Measurements from ENCODE around the gene ALDH3A2.
"Not testable (repeated sequence)": the region's sequence is repeated elsewhere in the genome, so short reads cannot be mapped to it uniquely, and the experiment has no call there.

The ALDH3A2 gene

DNA sequence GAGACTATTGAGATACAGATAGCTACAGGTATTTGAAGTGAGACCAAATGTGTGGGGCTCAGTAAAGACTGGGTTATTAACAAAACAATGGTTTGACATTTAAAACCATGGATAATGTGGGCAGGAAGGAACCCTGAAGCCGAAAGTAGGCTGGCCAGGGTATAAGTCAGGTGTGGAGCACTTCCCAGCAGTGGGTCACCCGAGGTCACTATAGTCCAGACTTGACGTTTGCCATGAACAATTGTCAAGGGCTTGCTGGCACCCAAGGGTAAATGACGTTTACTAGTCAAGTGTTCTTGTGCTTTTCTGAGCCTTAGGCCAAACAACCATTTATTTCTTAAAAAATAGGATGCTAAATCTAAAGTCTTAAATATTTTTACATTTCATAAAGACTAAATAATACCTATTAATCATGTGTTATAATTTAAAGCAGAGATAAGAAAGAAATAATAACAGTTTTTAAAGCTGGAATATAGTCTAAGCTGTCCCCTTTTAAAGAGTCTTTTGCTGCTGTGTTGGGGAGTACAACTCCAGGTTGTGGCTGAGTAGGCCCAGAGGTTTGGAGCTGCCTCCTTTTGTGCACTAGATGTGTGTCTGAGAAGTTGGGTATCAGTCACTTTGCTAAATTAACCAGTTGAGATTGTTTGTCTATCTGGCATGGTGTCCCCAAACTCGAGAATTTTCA is 15.7 kb downstream of the ALDH3A2 start:
- no peak overlapping the region for H3K4me3 ChIP-seq (ENCODE audit: low read depth, low read length)
- H3K36me3 ChIP-seq (ENCODE audit: control insufficient read depth, insufficient read depth, low read length) = peaks cover 89% of the 10 kb centered on the region
- no peak overlapping the region for H3K9ac ChIP-seq (ENCODE audit: low read length)
- H3K27me3 ChIP-seq (ENCODE audit: control insufficient read depth, insufficient read depth, low read length) = no peaks in the 10 kb centered on the region
- no peak overlapping the region for H3K27ac ChIP-seq (ENCODE audit: low read depth, low read length)
- peaks cover 2% of the 10 kb centered on the region; the same call in 1 of the 2 replicates for H3K9me3 ChIP-seq (ENCODE audit: control insufficient read depth, insufficient read depth, low read depth, low read length)
- peaks cover 6% of the 10 kb centered on the region; the same call in 1 of the 2 replicates for H3K4me1 ChIP-seq (ENCODE audit: control insufficient read depth, insufficient read depth, low read length)

DNA sequence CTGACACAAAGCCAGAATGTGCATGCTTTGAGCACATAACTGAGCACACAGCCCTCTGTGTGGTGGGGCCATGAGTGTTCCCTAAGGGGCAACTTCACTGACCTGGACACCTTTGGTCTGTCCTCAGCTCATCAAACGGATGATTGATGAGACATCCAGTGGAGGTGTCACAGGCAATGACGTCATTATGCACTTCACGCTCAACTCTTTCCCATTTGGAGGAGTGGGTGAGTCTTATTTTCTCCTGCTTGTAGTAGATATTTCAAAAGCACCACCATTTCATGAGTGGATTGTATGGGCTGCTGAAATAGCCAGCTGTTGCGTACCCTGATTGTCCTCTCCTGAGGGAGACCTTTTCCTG is 16.2 kb downstream of the ALDH3A2 start:
- Histone ChIP-seq H3K9ac (ENCODE audit: low read length) (no peak overlapping the region), H3K9me3 (ENCODE audit: control insufficient read depth, insufficient read depth, low read depth, low read length) (peaks cover 2% of the 10 kb centered on the region; the same call in 1 of the 2 replicates), H3K27ac (ENCODE audit: low read depth, low read length) (no peak overlapping the region), H3K27me3 (ENCODE audit: control insufficient read depth, insufficient read depth, low read length) (no peaks in the 10 kb centered on the region), H3K4me1 (ENCODE audit: control insufficient read depth, insufficient read depth, low read length) (peaks cover 6% of the 10 kb centered on the region; the same call in 1 of the 2 replicates), H3K36me3 (ENCODE audit: control insufficient read depth, insufficient read depth, low read length) (peaks cover 89% of the 10 kb centered on the region), H3K4me3 (ENCODE audit: low read depth, low read length) (no peak overlapping the region)

DNA sequence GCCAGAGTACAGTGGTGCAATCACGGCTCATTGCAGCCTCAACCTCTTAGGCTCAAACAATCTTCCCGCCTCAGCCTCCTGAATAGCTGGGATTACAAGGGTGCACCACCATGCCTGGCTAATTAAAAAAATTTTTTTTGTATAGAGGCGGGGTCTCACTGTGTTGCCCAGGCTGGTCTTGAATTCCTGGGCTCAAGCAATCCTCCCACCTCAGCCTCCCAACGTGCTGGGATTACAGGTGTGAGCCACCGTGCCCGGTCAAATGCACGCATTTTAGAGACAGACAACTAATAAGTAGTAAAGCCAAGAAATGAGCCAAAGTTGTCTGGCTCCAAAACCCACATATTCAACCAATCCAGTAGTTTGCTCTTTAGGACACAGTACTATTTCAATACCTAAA is 21.1 kb downstream of the ALDH3A2 start:
- Histone ChIP-seq H3K9me3 (ENCODE audit: control insufficient read depth, insufficient read depth, low read depth, low read length) (peaks cover 30% of the 10 kb centered on the region), H3K36me3 (ENCODE audit: control insufficient read depth, insufficient read depth, low read length) (peaks cover 88% of the 10 kb centered on the region)
- not testable (repeated sequence) for H3K27ac ChIP-seq (ENCODE audit: low read depth, low read length); H3K4me1 ChIP-seq (ENCODE audit: control insufficient read depth, insufficient read depth, low read length); H3K9ac ChIP-seq (ENCODE audit: low read length); H3K27me3 ChIP-seq (ENCODE audit: control insufficient read depth, insufficient read depth, low read length); H3K4me3 ChIP-seq (ENCODE audit: low read depth, low read length)

DNA sequence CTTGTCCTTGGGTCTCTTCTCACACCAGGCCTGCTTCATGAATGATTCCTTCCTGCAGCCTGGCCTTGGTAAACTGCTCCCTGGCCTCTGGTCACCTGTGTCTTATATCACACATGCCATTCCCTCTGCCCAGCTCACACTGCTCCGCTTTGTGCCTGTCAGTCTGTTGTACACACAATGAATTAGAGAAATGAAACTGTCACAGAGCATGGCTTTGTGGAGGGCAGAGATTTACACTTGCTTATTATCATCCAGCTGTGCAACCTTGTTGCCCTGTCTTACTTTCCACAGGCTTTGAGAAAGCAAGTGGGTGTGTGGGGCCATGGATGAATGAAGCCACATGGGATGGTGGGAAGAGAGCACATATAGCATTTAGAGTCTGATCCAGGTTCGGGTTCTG is 22.4 kb downstream of the ALDH3A2 start:
- H3K36me3 ChIP-seq (ENCODE audit: control insufficient read depth, insufficient read depth, low read length) = peaks cover 88% of the 10 kb centered on the region
- H3K4me3 ChIP-seq (ENCODE audit: low read depth, low read length) = no peak overlapping the region
- H3K27ac ChIP-seq (ENCODE audit: low read depth, low read length) = no peak overlapping the region
- no peak overlapping the region for H3K9ac ChIP-seq (ENCODE audit: low read length)
- H3K27me3 ChIP-seq (ENCODE audit: control insufficient read depth, insufficient read depth, low read length) = no peaks in the 10 kb centered on the region
- H3K9me3 ChIP-seq (ENCODE audit: control insufficient read depth, insufficient read depth, low read depth, low read length) = peaks cover 42% of the 10 kb centered on the region
- H3K4me1 ChIP-seq (ENCODE audit: control insufficient read depth, insufficient read depth, low read length) = no peaks in the 10 kb centered on the region

DNA sequence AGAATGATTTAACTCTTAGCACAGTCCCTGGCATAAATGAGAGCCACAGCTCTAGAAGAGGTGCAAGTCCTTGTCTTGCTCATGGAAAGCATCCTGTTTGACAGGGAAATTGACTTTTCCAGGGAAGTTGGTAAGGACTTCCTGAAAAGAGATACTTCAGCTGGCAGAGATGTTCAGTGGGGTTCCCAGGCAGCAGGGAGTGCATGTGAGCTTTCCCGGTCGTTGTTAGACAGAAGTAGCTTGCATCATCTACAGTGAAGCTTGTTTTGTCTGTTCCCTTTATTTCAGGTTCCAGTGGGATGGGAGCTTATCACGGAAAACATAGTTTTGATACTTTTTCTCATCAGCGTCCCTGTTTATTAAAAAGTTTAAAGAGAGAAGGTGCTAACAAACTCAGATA is 22.9 kb downstream of the ALDH3A2 start:
- no peaks in the 10 kb centered on the region for H3K27me3 ChIP-seq (ENCODE audit: control insufficient read depth, insufficient read depth, low read length)
- peaks cover 88% of the 10 kb centered on the region for H3K36me3 ChIP-seq (ENCODE audit: control insufficient read depth, insufficient read depth, low read length)
- H3K4me3 ChIP-seq (ENCODE audit: low read depth, low read length) = no peak overlapping the region
- no peak overlapping the region for H3K27ac ChIP-seq (ENCODE audit: low read depth, low read length)
- peaks cover 47% of the 10 kb centered on the region for H3K9me3 ChIP-seq (ENCODE audit: control insufficient read depth, insufficient read depth, low read depth, low read length)
- no peak overlapping the region for H3K9ac ChIP-seq (ENCODE audit: low read length)
- H3K4me1 ChIP-seq (ENCODE audit: control insufficient read depth, insufficient read depth, low read length) = no peaks in the 10 kb centered on the region

DNA sequence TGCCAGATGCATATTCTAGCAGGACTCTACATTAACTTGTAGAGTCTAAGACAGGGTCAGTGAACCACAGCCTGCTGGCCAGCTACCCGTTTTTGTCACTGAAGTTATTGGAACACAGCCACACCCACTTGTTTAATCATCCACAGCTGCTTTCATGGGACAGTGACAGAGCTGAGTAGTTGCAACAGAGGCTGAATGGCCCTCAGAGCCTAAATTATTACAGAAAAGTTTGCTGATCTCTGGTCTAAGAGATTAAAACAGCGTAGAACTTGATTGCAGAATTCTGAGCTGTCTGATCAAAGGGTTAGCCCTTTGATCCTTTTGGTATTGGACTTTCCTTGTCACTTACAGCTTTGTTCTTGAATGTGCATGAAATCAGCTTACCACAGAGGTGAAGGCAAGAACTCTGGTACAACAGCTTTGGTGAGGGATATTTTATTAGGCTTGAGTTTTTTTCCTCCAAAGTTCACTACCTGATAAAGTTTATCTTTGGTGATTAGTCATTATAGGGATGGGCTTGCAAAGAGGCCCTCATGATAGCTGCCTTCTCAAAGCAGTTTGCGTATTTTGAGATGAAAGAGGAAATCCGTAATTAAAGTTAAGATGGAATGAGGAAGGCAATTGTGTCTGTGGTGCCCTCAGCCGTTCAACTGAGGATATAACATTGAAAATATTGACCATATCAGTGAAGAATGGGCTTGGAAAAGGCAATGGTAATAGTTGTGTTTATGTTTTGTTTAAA is 23.6 kb downstream of the ALDH3A2 start:
- Histone ChIP-seq H3K36me3 (ENCODE audit: control insufficient read depth, insufficient read depth, low read length) (peaks cover 91% of the 10 kb centered on the region), H3K9ac (ENCODE audit: low read length) (no peak overlapping the region), H3K27me3 (ENCODE audit: control insufficient read depth, insufficient read depth, low read length) (no peaks in the 10 kb centered on the region), H3K4me1 (ENCODE audit: control insufficient read depth, insufficient read depth, low read length) (no peaks in the 10 kb centered on the region), H3K4me3 (ENCODE audit: low read depth, low read length) (no peak overlapping the region), H3K27ac (ENCODE audit: low read depth, low read length) (no peak overlapping the region), H3K9me3 (ENCODE audit: control insufficient read depth, insufficient read depth, low read depth, low read length) (peaks cover 53% of the 10 kb centered on the region)

DNA sequence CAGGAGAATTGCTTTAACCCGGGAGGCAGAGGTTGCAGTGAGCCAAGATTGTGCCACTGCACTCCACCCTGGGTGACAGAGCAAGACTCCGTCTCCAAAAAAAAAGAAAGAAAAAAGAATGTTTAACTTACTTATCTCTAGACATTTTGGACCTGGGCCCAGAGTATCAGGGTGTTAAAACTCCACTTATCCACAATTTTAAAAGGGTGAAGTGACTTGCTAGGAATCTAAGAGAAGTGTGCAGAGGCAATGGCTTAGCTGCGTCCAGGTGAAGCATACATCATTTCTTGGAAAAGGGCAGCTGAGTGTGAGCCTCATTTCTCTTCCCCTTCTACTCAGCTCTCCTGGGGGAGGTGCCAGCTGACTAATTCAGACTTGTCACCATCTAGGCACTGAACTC is 25.1 kb downstream of the ALDH3A2 start:
- peaks cover 67% of the 10 kb centered on the region for H3K9me3 ChIP-seq (ENCODE audit: control insufficient read depth, insufficient read depth, low read depth, low read length)
- no peaks in the 10 kb centered on the region for H3K27me3 ChIP-seq (ENCODE audit: control insufficient read depth, insufficient read depth, low read length)
- peaks cover 95% of the 10 kb centered on the region for H3K36me3 ChIP-seq (ENCODE audit: control insufficient read depth, insufficient read depth, low read length)
- no peak overlapping the region for H3K4me3 ChIP-seq (ENCODE audit: low read depth, low read length)
- no peak overlapping the region for H3K9ac ChIP-seq (ENCODE audit: low read length)
- no peaks in the 10 kb centered on the region for H3K4me1 ChIP-seq (ENCODE audit: control insufficient read depth, insufficient read depth, low read length)
- H3K27ac ChIP-seq (ENCODE audit: low read depth, low read length) = no peak overlapping the region

DNA sequence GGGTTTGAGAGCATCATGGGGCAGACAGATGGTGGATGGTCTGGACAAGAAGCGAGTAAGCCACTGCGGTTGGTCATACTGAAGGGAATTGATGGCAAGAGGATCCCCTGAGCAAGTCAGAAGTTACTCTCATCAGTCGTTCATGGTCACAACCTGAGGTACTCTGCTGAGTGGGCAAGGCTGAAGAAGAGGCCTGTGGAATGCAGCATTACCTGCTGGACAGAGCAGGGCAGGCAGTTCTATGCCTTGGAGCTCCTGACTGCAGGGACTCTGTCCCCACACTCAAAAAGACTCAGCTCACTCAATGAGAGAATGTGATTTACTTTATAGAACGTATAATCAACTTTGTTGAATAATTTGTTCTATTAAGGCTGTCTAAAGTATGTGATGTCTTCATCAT is 28.3 kb downstream of the ALDH3A2 start:
- Histone ChIP-seq H3K4me3 (ENCODE audit: low read depth, low read length) (no peak overlapping the region), H3K9me3 (ENCODE audit: control insufficient read depth, insufficient read depth, low read depth, low read length) (peaks cover 81% of the 10 kb centered on the region), H3K27me3 (ENCODE audit: control insufficient read depth, insufficient read depth, low read length) (no peaks in the 10 kb centered on the region), H3K4me1 (ENCODE audit: control insufficient read depth, insufficient read depth, low read length) (no peaks in the 10 kb centered on the region), H3K27ac (ENCODE audit: low read depth, low read length) (no peak overlapping the region), H3K9ac (ENCODE audit: low read length) (no peak overlapping the region), H3K36me3 (ENCODE audit: control insufficient read depth, insufficient read depth, low read length) (peaks cover 94% of the 10 kb centered on the region)

DNA sequence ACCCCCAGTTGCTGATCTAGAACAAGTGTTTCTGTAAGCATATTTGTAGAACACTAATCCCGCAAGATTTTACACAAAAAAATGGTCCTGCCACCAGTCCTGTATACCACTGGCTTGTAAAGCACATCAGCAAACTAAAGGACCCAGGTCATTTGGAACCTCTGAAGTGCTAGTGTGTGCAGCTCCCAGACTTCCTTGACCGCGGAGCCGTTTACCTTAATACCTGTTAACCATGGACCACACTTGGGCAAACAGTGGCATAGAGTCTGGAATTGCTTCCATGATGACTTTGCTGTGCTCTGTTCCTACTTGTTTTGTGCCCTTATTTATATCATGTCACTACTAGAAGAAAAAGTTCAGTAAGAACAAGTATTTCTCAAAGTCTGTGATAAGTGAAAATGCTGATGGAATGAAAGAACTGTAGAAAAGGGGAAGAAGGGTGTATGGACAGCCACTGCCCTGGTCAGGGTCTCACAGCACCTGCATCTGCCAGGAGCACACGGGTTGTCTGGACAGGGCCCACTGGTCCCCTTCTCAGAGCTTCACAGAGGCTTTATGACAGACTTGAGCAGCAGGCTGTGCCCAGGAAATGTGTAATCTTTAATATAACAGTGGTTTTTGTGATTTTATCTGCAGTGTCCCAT is 29.3 kb downstream of the ALDH3A2 start:
- no peak overlapping the region for H3K4me3 ChIP-seq (ENCODE audit: low read depth, low read length)
- no peaks in the 10 kb centered on the region for H3K4me1 ChIP-seq (ENCODE audit: control insufficient read depth, insufficient read depth, low read length)
- no peak overlapping the region for H3K27ac ChIP-seq (ENCODE audit: low read depth, low read length)
- no peaks in the 10 kb centered on the region for H3K27me3 ChIP-seq (ENCODE audit: control insufficient read depth, insufficient read depth, low read length)
- H3K9me3 ChIP-seq (ENCODE audit: control insufficient read depth, insufficient read depth, low read depth, low read length) = peaks cover 81% of the 10 kb centered on the region
- H3K9ac ChIP-seq (ENCODE audit: low read length) = no peak overlapping the region
- peaks cover 85% of the 10 kb centered on the region for H3K36me3 ChIP-seq (ENCODE audit: control insufficient read depth, insufficient read depth, low read length)

DNA sequence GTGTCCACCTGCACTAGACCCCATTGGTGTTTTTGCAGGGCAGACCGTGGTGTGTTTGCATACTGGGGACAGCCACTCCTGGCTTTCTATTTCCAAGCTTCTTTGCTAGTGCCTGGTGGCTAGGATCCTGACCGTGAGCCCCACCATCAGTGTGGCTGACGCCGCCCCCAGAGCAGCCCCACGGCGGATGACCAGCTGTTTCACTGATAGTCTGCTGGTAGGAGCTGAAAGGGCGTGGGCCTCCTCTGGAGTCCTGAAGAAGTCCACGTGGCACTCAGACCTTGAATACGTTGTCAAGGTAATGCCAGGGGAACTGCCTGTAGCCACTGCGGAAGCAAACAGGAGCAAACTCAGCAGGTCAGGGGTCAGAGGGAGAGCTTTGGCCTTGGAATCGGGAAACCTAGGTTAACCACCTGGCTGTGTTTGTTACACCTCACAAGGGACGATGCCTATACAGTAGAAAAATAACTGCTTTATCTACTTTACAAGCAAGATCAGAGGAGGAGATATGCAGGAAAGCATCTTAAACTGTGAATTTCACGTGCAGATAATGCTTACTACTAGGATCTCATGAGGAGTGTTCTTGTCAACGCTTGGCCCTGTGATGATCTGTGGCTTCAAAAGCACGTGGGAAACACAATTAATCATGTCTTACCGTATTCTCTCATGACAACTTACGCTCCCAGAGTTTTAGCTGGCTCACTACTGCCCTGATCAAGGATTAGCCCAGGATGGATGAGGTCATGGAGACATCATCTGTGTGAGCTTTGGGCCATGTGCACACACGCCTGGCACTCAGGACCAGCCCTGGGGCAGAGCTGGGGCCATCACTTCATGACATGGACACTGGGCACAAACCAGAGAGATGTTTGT is 30.3 kb downstream of the ALDH3A2 start:
- Histone ChIP-seq H3K4me1 (ENCODE audit: control insufficient read depth, insufficient read depth, low read length) (no peaks in the 10 kb centered on the region), H3K9me3 (ENCODE audit: control insufficient read depth, insufficient read depth, low read depth, low read length) (peaks cover 87% of the 10 kb centered on the region), H3K27ac (ENCODE audit: low read depth, low read length) (no peak overlapping the region), H3K4me3 (ENCODE audit: low read depth, low read length) (no peak overlapping the region), H3K36me3 (ENCODE audit: control insufficient read depth, insufficient read depth, low read length) (peaks cover 80% of the 10 kb centered on the region), H3K27me3 (ENCODE audit: control insufficient read depth, insufficient read depth, low read length) (no peaks in the 10 kb centered on the region), H3K9ac (ENCODE audit: low read length) (no peak overlapping the region)

Measured in HUES6 (cell line).